ENCODE results near the gene ZDHHC23. TPM values are rescaled to one million over a fixed set of nuclear protein-coding genes. Genes with fewer than 3 reads are reported as not detected.

The ZDHHC23 gene
- total RNA-seq, 1 donor from 2014 or later: 0.68 TPM

- Histone ChIP-seq H3K36me3 (ENCODE audit: insufficient read depth, low read length) (no peaks in the 10 kb centered on the region), H2AFZ (ENCODE audit: low read depth, low read length) (no peak overlapping the region), H3K27me3 (ENCODE audit: insufficient read depth, low read length) (no peaks in the 10 kb centered on the region), H3K79me2 (ENCODE audit: insufficient read depth, low read length) (no peaks in the 10 kb centered on the region), H3K9ac (ENCODE audit: low read length) (no peak overlapping the region), H3K4me1 (ENCODE audit: insufficient read depth, low read length) (peaks cover 9% of the 10 kb centered on the region), H3K4me2 (ENCODE audit: low read length) (no peak overlapping the region), H4K20me1 (ENCODE audit: insufficient read depth, low read length) (no peaks in the 10 kb centered on the region), H3K9me3 (ENCODE audit: insufficient read depth, low read depth, low read length) (no peaks in the 10 kb centered on the region), H3K27ac (ENCODE audit: low read depth, low read length) (no peak overlapping the region), H3K4me3 (ENCODE audit: insufficient read depth, low read depth, low read length) (no peak overlapping the region)
- Mint-ChIP-seq H3K27me3 (ENCODE audit: low read depth, unreplicated experiment) (no peaks in the 10 kb centered on the region), H3K9me3 (ENCODE audit: unreplicated experiment) (no peaks in the 10 kb centered on the region), H3K4me1 (ENCODE audit: low read depth, unreplicated experiment) (no peaks in the 10 kb centered on the region), H3K27ac (ENCODE audit: unreplicated experiment) (no peak overlapping the region), H3K36me3 (ENCODE audit: low read depth, unreplicated experiment) (no peaks in the 10 kb centered on the region), H3K4me3 (ENCODE audit: unreplicated experiment) (no peak overlapping the region)
- TF ChIP-seq CTCF (IDR thresholded peaks at IDR 0.05; ENCODE audit: insufficient read depth, low read depth, low read length) (peak; percentile 73), EZH2 (IDR thresholded peaks at IDR 0.05; ENCODE audit: insufficient read depth, low read length) (no peak)
- DNase-seq (ENCODE audit: low read depth) (peak; percentile 50), FAIRE-seq (peak; percentile 95)
Measured at GRCh38 chr3:113912552-113913236, 35.1 kb upstream of the ZDHHC23 start.

GRCh38 chr3:113914646-113915045, 33.2 kb upstream of the ZDHHC23 start:
- Histone ChIP-seq H3K79me2 (ENCODE audit: insufficient read depth, low read length) (no peaks in the 10 kb centered on the region), H3K4me3 (ENCODE audit: insufficient read depth, low read depth, low read length) (no peak overlapping the region), H3K4me1 (ENCODE audit: insufficient read depth, low read length) (peaks cover 9% of the 10 kb centered on the region), H3K9ac (ENCODE audit: low read length) (no peak overlapping the region), H3K27me3 (ENCODE audit: insufficient read depth, low read length) (no peaks in the 10 kb centered on the region), H4K20me1 (ENCODE audit: insufficient read depth, low read length) (no peaks in the 10 kb centered on the region), H2AFZ (ENCODE audit: low read depth, low read length) (no peak overlapping the region), H3K27ac (ENCODE audit: low read depth, low read length) (no peak overlapping the region), H3K4me2 (ENCODE audit: low read length) (peak overlapping the region; percentile 55), H3K36me3 (ENCODE audit: insufficient read depth, low read length) (no peaks in the 10 kb centered on the region), H3K9me3 (ENCODE audit: insufficient read depth, low read depth, low read length) (no peaks in the 10 kb centered on the region)
- no peaks in the 10 kb centered on the region for H3K9me3 Mint-ChIP-seq (ENCODE audit: unreplicated experiment)
- no peak overlapping the region for H3K27ac Mint-ChIP-seq (ENCODE audit: unreplicated experiment)
- no peak overlapping the region for H3K4me3 Mint-ChIP-seq (ENCODE audit: unreplicated experiment)
- no peaks in the 10 kb centered on the region for H3K4me1 Mint-ChIP-seq (ENCODE audit: low read depth, unreplicated experiment)
- TF ChIP-seq EZH2 (IDR thresholded peaks at IDR 0.05; ENCODE audit: insufficient read depth, low read length) (no peak), CTCF (IDR thresholded peaks at IDR 0.05; ENCODE audit: insufficient read depth, low read depth, low read length) (no peak)
- H3K27me3 Mint-ChIP-seq (ENCODE audit: low read depth, unreplicated experiment): peaks cover 2% of the 10 kb centered on the region
- no peaks in the 10 kb centered on the region for H3K36me3 Mint-ChIP-seq (ENCODE audit: low read depth, unreplicated experiment)
- DNase-seq (ENCODE audit: low read depth) (peak; percentile 66), FAIRE-seq (peak; percentile 95)

GRCh38 chr3:113927556-113927955, 20.3 kb upstream of the ZDHHC23 start:
- H4K20me1 ChIP-seq (ENCODE audit: insufficient read depth, low read length): no peaks in the 10 kb centered on the region
- Mint-ChIP-seq H3K9me3 (ENCODE audit: unreplicated experiment) (peaks cover 26% of the 10 kb centered on the region), H3K36me3 (ENCODE audit: low read depth, unreplicated experiment) (peaks cover 9% of the 10 kb centered on the region), H3K4me1 (ENCODE audit: low read depth, unreplicated experiment) (no peaks in the 10 kb centered on the region), H3K27me3 (ENCODE audit: low read depth, unreplicated experiment) (no peaks in the 10 kb centered on the region), H3K27ac (ENCODE audit: unreplicated experiment) (no peak overlapping the region), H3K4me3 (ENCODE audit: unreplicated experiment) (no peak overlapping the region)
- no peak overlapping the region for H3K4me3 ChIP-seq (ENCODE audit: insufficient read depth, low read depth, low read length)
- no peak for TF ChIP-seq EZH2 (IDR thresholded peaks at IDR 0.05; ENCODE audit: insufficient read depth, low read length)
- TF ChIP-seq CTCF (IDR thresholded peaks at IDR 0.05; ENCODE audit: insufficient read depth, low read depth, low read length): no peak
- H2AFZ ChIP-seq (ENCODE audit: low read depth, low read length): no peak overlapping the region
- H3K36me3 ChIP-seq (ENCODE audit: insufficient read depth, low read length): no peaks in the 10 kb centered on the region
- H3K4me2 ChIP-seq (ENCODE audit: low read length): no peak overlapping the region
- H3K27me3 ChIP-seq (ENCODE audit: insufficient read depth, low read length): no peaks in the 10 kb centered on the region
- DNase-seq (ENCODE audit: low read depth) (no peak), FAIRE-seq (no peak)
- H3K9ac ChIP-seq (ENCODE audit: low read length): no peak overlapping the region
- no peaks in the 10 kb centered on the region for H3K79me2 ChIP-seq (ENCODE audit: insufficient read depth, low read length)
- H3K27ac ChIP-seq (ENCODE audit: low read depth, low read length): no peak overlapping the region
- H3K9me3 ChIP-seq (ENCODE audit: insufficient read depth, low read depth, low read length): no peaks in the 10 kb centered on the region
- H3K4me1 ChIP-seq (ENCODE audit: insufficient read depth, low read length): no peaks in the 10 kb centered on the region
